ENCODE data around the gene LRRC57.

LRRC57 gene

DNA sequence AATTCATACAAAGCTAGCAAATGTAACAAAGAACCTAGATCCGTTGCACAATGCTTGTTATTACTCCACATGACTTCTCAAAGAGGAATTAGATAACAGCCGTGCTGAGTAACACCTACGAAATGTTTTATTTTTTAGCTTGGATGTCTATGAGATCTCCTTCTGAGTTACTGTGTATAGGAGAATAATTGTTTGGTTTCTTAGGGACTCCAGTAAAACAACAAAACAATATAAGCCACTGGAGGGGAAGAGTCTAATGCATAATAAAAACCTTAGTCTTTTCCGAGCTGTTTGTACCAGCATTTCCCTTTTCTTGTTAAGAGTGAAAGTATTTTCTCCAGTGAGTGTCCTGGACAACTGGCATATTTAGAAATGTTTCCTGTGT, 37.6 kb downstream of the LRRC57 start:
- DNase-seq (ENCODE audit: insufficient read length, low spot score) (no peak), FAIRE-seq (peak; percentile 92)
- no peak for TF ChIP-seq POLR2A (IDR thresholded peaks at IDR 0.05; ENCODE audit: low read depth, low read length)

GRCh38 chr15:42510258-42511006, 38.2 kb downstream of the LRRC57 start:
- no peak for DNase-seq (ENCODE audit: insufficient read length, low spot score)
- peak; percentile 41 for FAIRE-seq
- no peak for TF ChIP-seq POLR2A (IDR thresholded peaks at IDR 0.05; ENCODE audit: low read depth, low read length)

DNA sequence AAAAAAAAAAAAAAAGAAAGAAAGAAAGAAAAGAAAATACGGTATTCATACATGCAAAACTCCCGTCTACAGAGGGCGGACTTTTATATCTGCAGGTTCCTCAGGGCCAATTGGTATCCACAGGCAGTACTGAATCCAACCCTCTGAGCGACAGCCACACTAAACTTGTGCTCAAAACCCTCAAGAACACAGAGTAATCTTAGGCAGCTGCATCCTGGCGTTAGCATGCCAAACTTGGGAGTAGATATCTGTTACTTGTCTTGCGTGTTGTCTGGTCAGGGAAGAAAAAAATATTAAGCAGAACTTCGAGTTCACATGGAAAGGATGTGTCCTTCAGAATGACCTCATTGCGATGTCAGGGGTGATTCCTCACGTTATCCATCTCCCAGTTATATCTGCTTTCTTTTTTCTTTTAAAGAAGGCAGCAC, 40.3 kb downstream of the LRRC57 start:
- no peak for TF ChIP-seq POLR2A (IDR thresholded peaks at IDR 0.05; ENCODE audit: low read depth, low read length)
- FAIRE-seq (no peak), DNase-seq (ENCODE audit: insufficient read length, low spot score) (no peak)

DNA sequence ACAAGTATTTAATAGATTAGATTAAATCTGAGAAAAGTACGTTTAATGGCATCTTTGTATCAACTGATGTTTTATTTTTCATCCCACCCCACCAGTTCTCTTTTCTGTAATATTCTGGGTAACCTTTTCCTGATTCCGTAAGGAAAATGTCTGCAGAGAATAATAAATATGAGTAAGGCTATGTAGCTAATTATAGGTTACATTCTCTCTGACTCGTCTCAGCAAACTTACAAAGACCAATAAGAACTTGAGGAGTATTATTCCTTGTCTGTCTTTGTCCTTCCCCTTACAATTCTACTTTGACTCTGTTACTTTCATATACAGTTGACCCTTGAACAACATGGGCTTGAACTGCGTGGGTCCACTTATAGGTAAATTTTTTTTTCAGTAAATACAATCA, 41.1 kb downstream of the LRRC57 start:
- no peak for DNase-seq (ENCODE audit: insufficient read length, low spot score)
- peak; percentile 68 for FAIRE-seq
- TF ChIP-seq POLR2A (IDR thresholded peaks at IDR 0.05; ENCODE audit: low read depth, low read length) = no peak

DNA sequence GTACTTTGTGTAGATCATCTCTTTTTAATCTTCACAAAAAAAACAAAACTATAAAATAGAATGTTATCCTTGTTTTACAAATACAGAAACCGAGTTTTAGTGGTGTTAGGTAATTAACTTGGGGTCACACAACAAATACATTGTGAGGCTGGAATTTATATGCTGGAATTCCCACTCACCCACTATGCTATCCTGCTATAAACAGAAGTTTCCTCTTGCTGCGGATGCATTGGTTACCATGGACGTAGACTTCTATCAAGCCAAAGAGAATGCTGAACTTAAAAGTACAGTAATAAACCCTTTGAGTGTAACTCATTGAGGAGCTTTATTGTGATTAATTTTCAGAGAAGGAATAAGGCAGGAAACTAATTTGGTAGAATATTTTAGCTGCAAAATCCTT, 44.0 kb downstream of the LRRC57 start:
- DNase-seq (ENCODE audit: insufficient read length, low spot score) = no peak
- no peak for FAIRE-seq
- TF ChIP-seq POLR2A (IDR thresholded peaks at IDR 0.05; ENCODE audit: low read depth, low read length) = no peak

GRCh38 chr15:42503825-42504224, 44.8 kb downstream of the LRRC57 start:
- no peak for DNase-seq (ENCODE audit: insufficient read length, low spot score)

GRCh38 chr15:42502477-42502876, 46.1 kb downstream of the LRRC57 start:
- FAIRE-seq = no peak
- TF ChIP-seq POLR2A (IDR thresholded peaks at IDR 0.05; ENCODE audit: low read depth, low read length) = no peak
- DNase-seq (ENCODE audit: insufficient read length, low spot score) = no peak

More at GRCh38 chr15:42503825-42504224, 44.8 kb downstream of the LRRC57 start:
- TF ChIP-seq POLR2A (IDR thresholded peaks at IDR 0.05; ENCODE audit: low read depth, low read length) = no peak
- no peak for FAIRE-seq

DNA sequence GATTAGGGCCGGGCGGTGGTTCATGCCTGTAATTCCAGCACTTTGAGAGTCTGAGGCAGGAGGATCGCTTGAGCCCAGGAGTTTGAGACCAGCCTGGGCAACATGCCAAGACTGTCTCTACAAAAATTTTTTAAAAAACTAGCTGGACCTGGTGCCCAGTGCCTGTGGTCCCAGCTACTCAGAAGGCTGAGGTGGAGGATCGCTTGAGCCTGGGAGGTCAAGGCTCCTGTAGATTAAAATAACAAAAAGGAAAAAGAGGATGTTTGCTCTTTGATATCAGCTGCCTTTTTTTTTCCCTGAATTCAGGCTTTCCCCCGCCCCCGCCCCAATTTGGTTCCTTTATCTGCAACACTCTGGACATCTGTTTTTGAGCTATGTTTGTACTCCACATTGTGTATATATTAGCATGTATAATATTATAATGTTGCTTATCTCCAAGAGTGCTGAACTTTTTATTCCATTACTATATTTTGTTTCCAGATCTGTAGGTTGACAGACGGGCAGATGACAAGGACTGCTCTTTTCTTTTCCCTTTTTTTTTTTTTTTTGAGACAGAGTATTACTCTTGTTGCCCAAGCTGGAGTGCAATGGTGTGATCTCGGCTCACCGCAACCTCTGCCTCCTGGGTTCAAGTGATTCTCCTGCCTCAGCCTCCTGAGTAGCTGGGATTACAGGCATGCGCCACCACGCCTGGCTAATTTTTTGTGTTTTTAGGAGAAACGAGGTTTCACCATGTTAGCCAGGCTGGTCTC, 48.6 kb downstream of the LRRC57 start:
- FAIRE-seq (no peak), DNase-seq (ENCODE audit: insufficient read length, low spot score) (no peak)
- TF ChIP-seq POLR2A (IDR thresholded peaks at IDR 0.05; ENCODE audit: low read depth, low read length) = no peak

GRCh38 chr15:42498212-42499068, 50.2 kb downstream of the LRRC57 start:
- TF ChIP-seq POLR2A (IDR thresholded peaks at IDR 0.05; ENCODE audit: low read depth, low read length) = no peak
- FAIRE-seq (no peak), DNase-seq (ENCODE audit: insufficient read length, low spot score) (no peak)

- peak; percentile 84 for FAIRE-seq
- peak; percentile 64 for TF ChIP-seq POLR2A (IDR thresholded peaks at IDR 0.05; ENCODE audit: low read depth, low read length)
- peak; percentile 91 for DNase-seq (ENCODE audit: insufficient read length, low spot score)
Measured at GRCh38 chr15:42495361-42496212, 53.0 kb downstream of the LRRC57 start, which contains the start of gene SNAP23. TSS of gene SNAP23 (plus strand) at chr15:42495634. CDS start at chr15:42511847, 16,213 bp downstream.

DNA sequence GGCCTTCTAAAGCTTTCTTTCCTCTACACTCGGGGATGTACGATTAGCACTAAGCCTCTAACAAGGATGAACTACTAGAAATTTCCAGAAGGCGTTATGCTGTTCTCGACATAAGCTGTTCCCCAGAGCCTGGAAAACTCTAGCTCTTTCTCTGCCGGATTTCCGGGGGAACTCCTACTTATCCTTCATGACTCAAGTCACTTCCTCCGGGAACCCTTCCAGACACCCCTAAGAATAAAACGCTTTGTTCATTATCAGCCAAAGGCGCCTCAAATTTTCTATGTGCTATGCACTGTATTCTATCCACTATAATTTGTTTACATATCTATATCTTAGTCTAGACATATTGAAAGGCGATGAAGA, 53.6 kb downstream of the LRRC57 start:
- DNase-seq (ENCODE audit: insufficient read length, low spot score) (peak; percentile 52), FAIRE-seq (no peak)
- TF ChIP-seq POLR2A (IDR thresholded peaks at IDR 0.05; ENCODE audit: low read depth, low read length) = no peak

- no peak for DNase-seq (ENCODE audit: insufficient read length, low spot score)
- no peak for TF ChIP-seq POLR2A (IDR thresholded peaks at IDR 0.05; ENCODE audit: low read depth, low read length)
- FAIRE-seq = no peak
Measured at GRCh38 chr15:42493679-42494078, 54.9 kb downstream of the LRRC57 start.
